ENCODE results near the gene MIS12. TPM values are rescaled to one million over a fixed set of nuclear protein-coding genes. Genes with fewer than 3 reads are reported as not detected.

The MIS12 gene
- total RNA-seq, 1 donor from 2014 or later = 38.1 TPM

DNA sequence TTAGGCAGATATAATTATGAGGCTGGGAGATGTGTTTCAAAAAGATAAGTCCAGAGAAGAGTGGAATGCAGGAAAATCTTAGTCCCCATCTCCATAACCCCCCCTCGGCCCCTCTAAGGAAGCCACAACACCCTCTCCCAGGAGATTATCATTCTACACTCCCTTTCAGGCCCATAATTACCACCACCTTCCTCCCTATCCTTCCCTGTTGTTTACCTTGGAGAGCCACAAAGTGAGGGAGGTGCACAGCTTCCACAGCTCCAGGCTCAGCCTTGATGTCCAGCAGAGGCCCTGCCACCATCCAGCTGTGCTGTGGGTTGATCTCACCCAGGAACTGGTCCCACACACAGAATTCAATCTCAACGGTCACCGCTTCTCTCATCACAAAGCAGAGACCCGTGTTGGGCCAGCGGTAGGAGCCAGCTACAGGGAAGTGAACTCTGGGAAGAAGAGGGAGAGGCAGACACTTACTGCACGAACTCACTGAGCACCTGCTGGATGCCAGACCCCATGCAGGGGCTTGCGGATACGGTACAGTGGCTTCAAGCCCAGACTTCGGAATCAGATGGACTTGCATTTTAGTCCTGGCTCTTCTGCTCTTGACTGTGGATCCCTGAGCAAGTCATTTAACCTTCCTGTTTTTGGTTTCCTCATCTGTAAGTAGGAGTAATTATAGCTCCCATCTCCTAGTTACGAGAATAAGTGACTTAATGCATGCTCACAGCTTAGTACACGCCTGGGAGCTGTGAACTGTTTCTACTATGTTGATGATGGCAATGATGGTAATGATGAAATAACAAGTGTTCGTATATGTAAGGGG, 44.1 kb downstream of the MIS12 start:
- no peak for DNase-seq (ENCODE audit: low spot score)
- Mint-ChIP-seq H3K9me3 (no peaks in the 10 kb centered on the region), H3K27ac (no peak overlapping the region), H3K27me3 (ENCODE audit: insufficient read depth) (no peaks in the 10 kb centered on the region), H3K36me3 (ENCODE audit: low read depth) (peaks cover 41% of the 10 kb centered on the region), H3K4me3 (no peak overlapping the region), H3K4me1 (ENCODE audit: low read depth) (peaks cover 13% of the 10 kb centered on the region)
- intact Hi-C loops (cut with micrococcal nuclease) = no loop called here

- intact Hi-C loops (cut with micrococcal nuclease) = no loop called here
- Mint-ChIP-seq H3K36me3 (ENCODE audit: low read depth) (peaks cover 44% of the 10 kb centered on the region), H3K4me3 (no peak overlapping the region), H3K4me1 (ENCODE audit: low read depth) (peaks cover 13% of the 10 kb centered on the region), H3K27me3 (ENCODE audit: insufficient read depth) (no peaks in the 10 kb centered on the region), H3K9me3 (no peaks in the 10 kb centered on the region), H3K27ac (no peak overlapping the region)
- no peak for DNase-seq (ENCODE audit: low spot score)
These were observed 44.7 kb downstream of the MIS12 start for GRCh38 chr17:5531085-5531418.

DNA sequence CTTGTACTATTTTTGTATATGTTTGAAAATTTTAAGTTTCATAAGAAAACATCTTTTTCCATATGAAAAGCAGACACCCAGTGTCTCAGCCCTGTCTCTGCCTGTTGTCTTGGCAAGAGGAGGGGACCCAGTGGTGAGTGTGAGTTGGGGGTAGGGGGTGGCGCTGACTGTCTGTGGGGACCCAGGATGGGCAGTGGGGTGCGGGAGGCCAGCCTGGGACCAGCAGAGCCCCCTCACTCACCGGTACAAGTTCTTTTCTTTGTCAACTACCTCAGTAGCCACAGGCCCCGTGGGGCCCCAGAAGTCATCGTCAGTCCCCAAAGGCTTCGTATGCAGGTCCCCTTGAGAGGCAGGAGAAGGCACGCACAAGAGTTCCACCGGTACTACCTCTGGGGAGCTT, 46.2 kb downstream of the MIS12 start:
- no peak overlapping the region for H3K27ac Mint-ChIP-seq
- no peaks in the 10 kb centered on the region for H3K27me3 Mint-ChIP-seq (ENCODE audit: insufficient read depth)
- intact Hi-C loops (cut with micrococcal nuclease) = no loop called here
- H3K4me3 Mint-ChIP-seq = no peak overlapping the region
- DNase-seq (ENCODE audit: low spot score) = no peak
- H3K9me3 Mint-ChIP-seq = no peaks in the 10 kb centered on the region
- peaks cover 43% of the 10 kb centered on the region for H3K36me3 Mint-ChIP-seq (ENCODE audit: low read depth)
- no peaks in the 10 kb centered on the region for H3K4me1 Mint-ChIP-seq (ENCODE audit: low read depth)

- H3K36me3 Mint-ChIP-seq (ENCODE audit: low read depth) = peaks cover 42% of the 10 kb centered on the region
- no peak overlapping the region for H3K27ac Mint-ChIP-seq
- H3K9me3 Mint-ChIP-seq = no peaks in the 10 kb centered on the region
These were observed 47.3 kb downstream of the MIS12 start for GRCh38 chr17:5533486-5534315.

DNA sequence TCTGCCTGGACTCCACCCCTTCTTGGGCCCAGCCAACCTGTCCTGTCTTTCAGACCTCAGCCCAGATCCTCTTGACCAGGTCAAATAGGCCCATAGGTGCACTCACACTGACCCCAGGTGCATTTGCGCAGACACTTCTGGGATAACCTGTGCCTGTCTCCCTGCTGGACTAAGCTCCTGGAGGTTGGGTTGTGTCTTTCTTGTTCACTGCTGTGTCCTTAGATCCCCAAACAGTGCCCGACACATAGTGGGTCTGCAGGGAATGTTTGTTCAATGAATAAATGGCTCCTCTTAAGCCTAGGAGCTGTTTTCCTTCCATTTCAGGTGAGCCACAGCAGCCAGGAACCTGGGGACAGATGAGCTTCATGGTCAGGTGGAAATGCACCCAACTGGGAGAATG, 49.1 kb downstream of the MIS12 start:
- H3K4me3 Mint-ChIP-seq = no peak overlapping the region
- H3K27ac Mint-ChIP-seq = no peak overlapping the region
- H3K4me1 Mint-ChIP-seq (ENCODE audit: low read depth) = no peaks in the 10 kb centered on the region
- no peak for DNase-seq (ENCODE audit: low spot score)
- H3K27me3 Mint-ChIP-seq (ENCODE audit: insufficient read depth) = no peaks in the 10 kb centered on the region
- intact Hi-C loops (cut with micrococcal nuclease) = no loop called here
- no peaks in the 10 kb centered on the region for H3K9me3 Mint-ChIP-seq
- H3K36me3 Mint-ChIP-seq (ENCODE audit: low read depth) = peaks cover 41% of the 10 kb centered on the region

More at GRCh38 chr17:5533486-5534315, 47.3 kb downstream of the MIS12 start:
- no peaks in the 10 kb centered on the region for H3K27me3 Mint-ChIP-seq (ENCODE audit: insufficient read depth)
- H3K4me3 Mint-ChIP-seq = no peak overlapping the region
- DNase-seq (ENCODE audit: low spot score) = no peak
- intact Hi-C loops (cut with micrococcal nuclease) = no loop called here
- H3K4me1 Mint-ChIP-seq (ENCODE audit: low read depth) = no peaks in the 10 kb centered on the region

DNA sequence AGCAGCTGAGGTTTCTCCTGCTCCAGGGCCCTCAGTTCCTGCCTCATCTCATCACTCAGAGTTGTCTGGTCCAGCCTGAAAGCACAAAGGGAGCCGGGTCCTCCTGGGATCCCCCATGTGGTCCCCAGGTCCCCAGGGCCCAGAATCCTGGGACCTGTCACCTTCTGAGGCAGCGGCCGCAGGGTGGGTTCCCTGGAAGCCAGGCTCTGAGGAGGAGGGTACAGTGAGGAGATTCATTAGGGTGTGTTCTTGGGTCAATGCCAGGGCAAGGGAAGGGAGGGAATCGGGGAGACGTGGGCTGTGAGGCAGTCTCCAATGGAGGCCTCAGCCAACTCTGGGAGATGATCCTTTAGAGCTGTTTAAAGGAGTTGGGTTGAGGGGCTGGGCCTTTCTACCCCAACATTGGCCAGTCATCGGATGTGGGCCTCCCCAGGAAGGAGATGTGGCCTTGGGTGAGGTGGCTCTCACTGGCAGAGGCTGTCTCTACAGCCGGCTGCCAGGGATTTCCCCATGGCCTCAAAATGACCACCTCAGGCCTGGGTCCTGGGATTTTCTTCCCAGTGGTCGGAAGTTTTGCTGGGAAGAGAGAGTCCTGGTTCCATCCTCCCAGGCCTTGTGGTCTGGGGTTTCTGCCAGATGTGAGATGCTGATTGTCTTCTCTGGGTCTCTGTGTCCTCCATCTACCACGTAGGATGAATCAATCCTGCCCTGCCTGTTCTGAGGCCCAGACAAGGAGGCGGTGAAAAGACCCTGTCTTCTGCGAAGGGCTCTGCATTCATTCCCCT, 50.7 kb downstream of the MIS12 start:
- Mint-ChIP-seq H3K4me3 (no peak overlapping the region), H3K4me1 (ENCODE audit: low read depth) (no peaks in the 10 kb centered on the region), H3K27me3 (ENCODE audit: insufficient read depth) (no peaks in the 10 kb centered on the region), H3K36me3 (ENCODE audit: low read depth) (peaks cover 33% of the 10 kb centered on the region), H3K27ac (no peak overlapping the region), H3K9me3 (no peaks in the 10 kb centered on the region)
- no peak for DNase-seq (ENCODE audit: low spot score)
- intact Hi-C loops (cut with micrococcal nuclease) = no loop called here

- H3K27ac Mint-ChIP-seq = no peak overlapping the region
- intact Hi-C loops (cut with micrococcal nuclease) = no loop called here
These were observed 52.9 kb downstream of the MIS12 start for GRCh38 chr17:5539286-5539685.

DNA sequence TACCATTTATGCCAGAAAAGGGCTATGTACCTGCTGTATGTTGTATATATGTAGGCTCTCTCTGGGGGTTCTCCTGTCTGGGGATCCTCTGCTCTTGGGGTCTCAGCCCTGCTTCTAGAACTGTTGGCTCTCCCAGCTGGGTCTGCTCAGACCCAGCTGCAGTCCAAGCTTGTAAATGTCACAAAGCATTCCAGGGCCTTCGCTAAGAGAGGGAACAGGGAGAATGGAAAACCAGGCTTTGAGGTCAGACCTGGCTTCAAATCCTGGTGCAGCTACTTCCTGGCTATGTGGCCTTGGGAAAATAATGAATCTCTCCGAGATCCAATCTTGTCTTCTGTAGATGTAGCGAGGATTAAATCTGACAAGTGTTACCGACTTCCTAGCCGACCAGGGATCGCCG, 54.0 kb downstream of the MIS12 start:
- intact Hi-C loops (cut with micrococcal nuclease) = no loop called here
- Mint-ChIP-seq H3K4me1 (ENCODE audit: low read depth) (no peaks in the 10 kb centered on the region), H3K36me3 (ENCODE audit: low read depth) (peaks cover 28% of the 10 kb centered on the region), H3K27me3 (ENCODE audit: insufficient read depth) (no peaks in the 10 kb centered on the region), H3K27ac (no peak overlapping the region), H3K4me3 (no peak overlapping the region), H3K9me3 (no peaks in the 10 kb centered on the region)
- no peak for DNase-seq (ENCODE audit: low spot score)

More at GRCh38 chr17:5539286-5539685, 52.9 kb downstream of the MIS12 start:
- Mint-ChIP-seq H3K9me3 (no peaks in the 10 kb centered on the region), H3K36me3 (ENCODE audit: low read depth) (peaks cover 32% of the 10 kb centered on the region), H3K27me3 (ENCODE audit: insufficient read depth) (no peaks in the 10 kb centered on the region), H3K4me3 (no peak overlapping the region), H3K4me1 (ENCODE audit: low read depth) (no peaks in the 10 kb centered on the region)
- no peak for DNase-seq (ENCODE audit: low spot score)

Other genes with a start within 250 kb of the MIS12 start
- 50.2 and 51.4 TPM in 2 replicates for gene RABEP1, start 204.3 kb upstream of the MIS12 start, total RNA-seq
- 165 and 170 TPM in 2 replicates for gene NUP88, start 66.9 kb upstream of the MIS12 start, total RNA-seq
- gene RPAIN, start 66.4 kb upstream of the MIS12 start, total RNA-seq = 61.0 and 67.0 TPM in 2 replicates
- gene C1QBP, start 47.4 kb upstream of the MIS12 start, total RNA-seq = 410 and 413 TPM in 2 replicates
- 38.0 and 41.8 TPM in 2 replicates for gene DHX33, start 17.6 kb upstream of the MIS12 start, total RNA-seq
- 71.7 and 73.2 TPM in 2 replicates for gene DERL2, start 388 bp upstream of the MIS12 start, total RNA-seq
- gene NLRP1, start 97.9 kb downstream of the MIS12 start, total RNA-seq = 26.0 and 29.6 TPM in 2 replicates

All from activated T-helper 1 cell treated with anti-CD3 and anti-CD28 coated beads, Interleukin-12 subunit alpha, Interleukin-12 subunit beta, Interleukin-2, Interleukin-4 antibody, amounts not matched to agents 30 ng/mL and 10 ng/mL and 1 ng/mL, durations not matched to agents 14 hours and 24 hours and 36 hours (primary cell).